ENCODE measurements around the gene ARFGEF2.

DNA sequence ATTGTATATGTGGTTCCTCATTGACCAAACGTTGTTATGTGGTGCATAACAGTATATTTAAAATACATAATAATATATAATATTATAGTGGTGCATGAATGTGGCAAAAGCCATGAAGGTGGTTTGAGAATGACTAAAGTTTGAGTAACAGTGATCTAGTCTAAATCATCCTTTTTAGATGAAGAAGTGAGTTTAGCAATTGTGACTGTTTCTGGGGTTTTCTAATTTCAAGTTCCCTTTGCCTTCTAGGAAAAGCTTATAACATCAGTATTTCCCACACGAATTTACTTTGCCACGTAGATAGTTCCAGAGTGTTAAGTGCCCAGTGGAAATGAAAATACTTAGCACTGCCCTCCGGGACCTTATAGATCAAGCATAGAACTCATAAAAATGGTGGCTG, 40.9 kb downstream of the ARFGEF2 start:
- TF ChIP-seq HDAC2 (IDR thresholded peaks at IDR 0.05; ENCODE audit: borderline replicate concordance in 1 of 2, low read depth in 2 of 2, low read length in 2 of 2) (no peak), POLR2A (IDR thresholded peaks at IDR 0.05; ENCODE audit: control extremely low read depth in 1 of 2, low read depth in 2 of 2, low read length in 2 of 2) (no peak), EZH2 (IDR thresholded peaks at IDR 0.05; ENCODE audit: low read depth, low read length, severe bottlenecking) (no peak), TAF1 (IDR thresholded peaks at IDR 0.05; ENCODE audit: low read depth, low read length) (no peak), POLR2AphosphoS5 (IDR thresholded peaks at IDR 0.05; ENCODE audit: low read depth, low read length) (no peak), JUN (IDR thresholded peaks at IDR 0.05; ENCODE audit: low read depth, low read length) (no peak), RXRA (IDR thresholded peaks at IDR 0.05; ENCODE audit: insufficient read depth, low read depth, low read length) (no peak), MAFK (IDR thresholded peaks at IDR 0.05; ENCODE audit: low read depth, low read length) (no peak), YY1 (IDR thresholded peaks at IDR 0.05; ENCODE audit: low read depth, low read length) (no peak), EP300 (IDR thresholded peaks at IDR 0.05; ENCODE audit: borderline replicate concordance in 1 of 2, low read depth in 2 of 2, low read length in 2 of 2) (no peak), SP1 (IDR thresholded peaks at IDR 0.05; ENCODE audit: low read depth, low read length) (no peak), SRF (IDR thresholded peaks at IDR 0.05; ENCODE audit: low read depth, low read length) (no peak)
- TF ChIP-seq, protein P1, sequence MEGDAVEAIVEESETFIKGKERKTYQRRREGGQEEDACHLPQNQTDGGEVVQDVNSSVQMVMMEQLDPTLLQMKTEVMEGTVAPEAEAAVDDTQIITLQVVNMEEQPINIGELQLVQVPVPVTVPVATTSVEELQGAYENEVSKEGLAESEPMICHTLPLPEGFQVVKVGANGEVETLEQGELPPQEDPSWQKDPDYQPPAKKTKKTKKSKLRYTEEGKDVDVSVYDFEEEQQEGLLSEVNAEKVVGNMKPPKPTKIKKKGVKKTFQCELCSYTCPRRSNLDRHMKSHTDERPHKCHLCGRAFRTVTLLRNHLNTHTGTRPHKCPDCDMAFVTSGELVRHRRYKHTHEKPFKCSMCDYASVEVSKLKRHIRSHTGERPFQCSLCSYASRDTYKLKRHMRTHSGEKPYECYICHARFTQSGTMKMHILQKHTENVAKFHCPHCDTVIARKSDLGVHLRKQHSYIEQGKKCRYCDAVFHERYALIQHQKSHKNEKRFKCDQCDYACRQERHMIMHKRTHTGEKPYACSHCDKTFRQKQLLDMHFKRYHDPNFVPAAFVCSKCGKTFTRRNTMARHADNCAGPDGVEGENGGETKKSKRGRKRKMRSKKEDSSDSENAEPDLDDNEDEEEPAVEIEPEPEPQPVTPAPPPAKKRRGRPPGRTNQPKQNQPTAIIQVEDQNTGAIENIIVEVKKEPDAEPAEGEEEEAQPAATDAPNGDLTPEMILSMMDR (IDR thresholded peaks at IDR 0.05; ENCODE audit: control extremely low read depth in 1 of 3, insufficient read depth in 1 of 3, low read depth in 1 of 3, low read length in 3 of 3): no peak
- TF ChIP-seq, protein P2, sequence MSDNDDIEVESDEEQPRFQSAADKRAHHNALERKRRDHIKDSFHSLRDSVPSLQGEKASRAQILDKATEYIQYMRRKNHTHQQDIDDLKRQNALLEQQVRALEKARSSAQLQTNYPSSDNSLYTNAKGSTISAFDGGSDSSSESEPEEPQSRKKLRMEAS (IDR thresholded peaks at IDR 0.05): no peak

Measured in H1 (cell line).